B cell (primary cell): ENCODE results near the gene SPEN. TPM values are rescaled to one million over a fixed set of nuclear protein-coding genes. Genes with fewer than 3 reads are reported as not detected.
"Not testable (repeated sequence)": the region's sequence is repeated elsewhere in the genome, so short reads cannot be mapped to it uniquely, and the experiment has no call there.

Experiments
- ATAC-seq: fragments of 200-7000 bp; cut with Tn5 transposase; one replicate; pipeline ENCODE4 v1.10.0; 2021; ENCODE audit warnings: low read depth, mild to moderate bottlenecking, moderate number of reproducible peaks, moderate library complexity
- CTCF ChIA-PET: fragments of 350-600 bp; sonication (Branson Sonifier 250); formaldehyde crosslinking; loops from one replicate; lab custom pipeline; 2021; ENCODE audit warnings: antibody characterized with exemption, inconsistent platforms; lab: Charles Lee
- POLR2A ChIA-PET: fragments of 350-600 bp; sonication (Branson Sonifier 250); formaldehyde crosslinking; loops from one replicate; lab custom pipeline; 2021; ENCODE audit warnings: antibody characterized with exemption; lab: Charles Lee
- DNase-seq: peaks from one replicate; pipeline ENCODE4 v3.0.0; 2013
- H2AFZ ChIP-seq: 2 replicates; pipeline ENCODE4 v1.6.1; 2012; ENCODE audit warnings: mild to moderate bottlenecking, low read depth, low read length; ENCODE audit not compliant: insufficient read depth, poor library complexity, severe bottlenecking
- H3K27ac ChIP-seq, 2 donors: 1 replicate in 1 of 2; 2 replicates in 1 of 2; pipeline ENCODE4 v1.5.1; 2012 to 2013; ENCODE audit warnings: low read length in 2 of 2, mild to moderate bottlenecking in 2 of 2, moderate library complexity in 1 of 2
- H3K27me3 ChIP-seq, 4 experiments: fragments of 200-600 bp in 1 of 4; sonication (generic) in 1 of 4; replicated peaks in 1 of 4; 1 replicate in 2 of 4; 2 replicates in 2 of 4; pipeline versions ENCODE4 v1.6.1 to v1.7.0; 2013 to 2016; ENCODE audit warnings: low read length in 3 of 4, mild to moderate bottlenecking in 2 of 4, mixed read lengths in 1 of 4, moderate library complexity in 1 of 4; ENCODE audit not compliant: insufficient read depth in 4 of 4, control insufficient read depth in 3 of 4; ENCODE audit errors: control extremely low read depth in 1 of 4
- H3K36me3 ChIP-seq, 2 experiments: replicated peaks in 1 of 2; 1 replicate in 1 of 2; 2 replicates in 1 of 2; pipeline versions ENCODE4 v1.6.1 to v1.7.1; 2013; ENCODE audit warnings: low read length in 1 of 2; ENCODE audit not compliant: insufficient read depth in 2 of 2, control insufficient read depth in 1 of 2; ENCODE audit errors: control extremely low read depth in 1 of 2, extremely low read depth in 1 of 2
- H3K4me1 ChIP-seq, 2 donors: fragments of 200-600 bp in 1 of 2; sonication (generic) in 1 of 2; 1 replicate in 1 of 2; 2 replicates in 1 of 2; pipeline versions ENCODE4 v1.5.1 to v1.6.1; 2013 to 2017; ENCODE audit warnings: low read length in 2 of 2; ENCODE audit not compliant: control insufficient read depth in 2 of 2, insufficient read depth in 2 of 2
- H3K4me2 ChIP-seq: replicated peaks from 2 replicates; pipeline ENCODE3; 2012; ENCODE audit warnings: mild to moderate bottlenecking, low read depth, low read length; ENCODE audit not compliant: poor library complexity, severe bottlenecking
- H3K4me3 ChIP-seq, 5 experiments: fragments of 200-600 bp in 1 of 5; sonication (generic) in 1 of 5; 1 replicate in 3 of 5; 2 replicates in 2 of 5; pipeline versions ENCODE4 v1.5.1 to v1.7.0; 2011 to 2016; ENCODE audit warnings: low read length in 4 of 5, mild to moderate bottlenecking in 4 of 5, low read depth in 2 of 5, control low read depth in 1 of 5, moderate library complexity in 1 of 5; ENCODE audit not compliant: insufficient read depth in 1 of 5; ENCODE audit errors: control extremely low read depth in 1 of 5, extremely low read depth in 1 of 5
- H3K79me2 ChIP-seq: fragments of 200-600 bp; sonication (generic); one replicate; pipeline ENCODE4 v1.6.0; 2016; ENCODE audit warnings: low read length; ENCODE audit not compliant: control insufficient read depth, insufficient read depth
- H3K9ac ChIP-seq: fragments of 200-600 bp; sonication (generic); 2 replicates; pipeline ENCODE4 v1.6.1; 2017; ENCODE audit warnings: mild to moderate bottlenecking, low read length, moderate library complexity
- H3K9me3 ChIP-seq, 3 donors: one replicate each; pipeline versions ENCODE4 v1.6.1 to v1.7.1; 2013; ENCODE audit warnings: low read length in 2 of 3; ENCODE audit not compliant: control insufficient read depth in 2 of 3, insufficient read depth in 1 of 3; ENCODE audit errors: control extremely low read depth in 1 of 3
- H4K20me1 ChIP-seq: 2 replicates; pipeline ENCODE4 v1.6.0; 2012; ENCODE audit warnings: mild to moderate bottlenecking, low read length; ENCODE audit not compliant: insufficient read depth, control insufficient read depth, poor library complexity, severe bottlenecking
- H3K27ac Mint-ChIP-seq: one replicate; pipeline ENCODE4 v1.8.0; 2021; ENCODE audit warnings: mixed read lengths
- H3K27me3 Mint-ChIP-seq: one replicate; pipeline ENCODE4 v1.8.0; 2021; ENCODE audit warnings: mixed read lengths
- H3K4me1 Mint-ChIP-seq: one replicate; pipeline ENCODE4 v1.8.0; 2021; ENCODE audit warnings: mixed read lengths
- H3K4me3 Mint-ChIP-seq: one replicate; pipeline ENCODE4 v1.8.0; 2021; ENCODE audit warnings: mixed read lengths
- H3K9me3 Mint-ChIP-seq: one replicate; pipeline ENCODE4 v1.8.0; 2022; ENCODE audit warnings: mixed read lengths; ENCODE audit not compliant: insufficient read depth
- CTCF ChIP-seq: fragments of 200-600 bp; IDR thresholded peaks from one replicate; pipeline ENCODE4 v1.8.0; 2022; ENCODE audit warnings: antibody characterized with exemption, mild to moderate bottlenecking
- EZH2 ChIP-seq: IDR thresholded peaks from 2 replicates; pipeline ENCODE4 v1.6.1; 2012; ENCODE audit warnings: borderline replicate concordance, low read depth, mild to moderate bottlenecking, moderate library complexity, low read length; ENCODE audit not compliant: insufficient read depth, poor library complexity, severe bottlenecking
- WGBS: methylation state at CpG from one replicate; pipeline ENCODE4 v1.1.5; 2013; ENCODE audit warnings: missing lambda C conversion rate; ENCODE audit not compliant: insufficient coverage; 5-methylcytosine and 5-hydroxymethylcytosine counted together
- intact Hi-C: fragments of 100-400 bp; cut with micrococcal nuclease; formaldehyde crosslinking; loops from one replicate; pipeline ENCODE4 v1.10.0; 2022
- polyA plus RNA-seq: library from polyadenylated mRNA; depleted of rRNA; stranded (reverse); fragments of >200 nt; gene quantifications from 2 replicates; pipeline ENCODE4 v1.2.3, GENCODE V29; 2012
- total RNA-seq, 2 donors: library from RNA; stranded (reverse); fragments of 120-200 nt in 1 of 2; gene quantifications; 1 replicate in 1 of 2; 2 replicates in 1 of 2; pipeline versions ENCODE4 v1.2.3 to v1.2.4, GENCODE V29; 2013 to 2022

SPEN gene
- total and polyA plus RNA-seq, 2 donors (not counting 1 experiment from before 2014, with no cell fraction given), result 29.1 to 126 TPM

- H4K20me1 ChIP-seq, H3K9ac ChIP-seq, H3K27ac ChIP-seq, H3K27ac Mint-ChIP-seq, intact Hi-C loops, H3K4me3 Mint-ChIP-seq, H3K27me3 ChIP-seq, H3K9me3 ChIP-seq, H3K9me3 Mint-ChIP-seq, DNase-seq, H2AFZ ChIP-seq, ATAC-seq, H3K36me3 ChIP-seq, H3K27me3 Mint-ChIP-seq: not testable (repeated sequence)
- peak overlapping the region in 1 of 5 experiments; percentile 26 for H3K4me3 ChIP-seq
- H3K4me2 ChIP-seq, result peak overlapping the region; percentile 75
- peaks cover 27% of the 10 kb centered on the region for H3K79me2 ChIP-seq
- peaks cover 38 to 47% of the 10 kb centered on the region in 2 donors for H3K4me1 ChIP-seq
- H3K4me1 Mint-ChIP-seq, result peaks cover 49% of the 10 kb centered on the region
- 94% methylated on average over 5 of the region's 14 CpGs for WGBS
- CTCF ChIA-PET, result interaction anchor here (0.7 to 6.1 kb wide), 3 partner anchors 12 to 133 kb away, joined by 4 to 55 read pairs (median 5); no protein-coding TSS in a partner anchor
- POLR2A ChIA-PET, result interaction anchor here (0.6 to 1.2 kb wide), 2 partner anchors 18 to 176 kb away, joined by 3 to 7 read pairs; partner anchors contain the start of gene SPEN
Observed at GRCh38 chr1:15828931-15829330, 18.6 kb upstream of the SPEN start.

- H3K4me1 Mint-ChIP-seq, result peaks cover 51% of the 10 kb centered on the region
- H3K9me3 Mint-ChIP-seq, result no peaks in the 10 kb centered on the region
- Histone ChIP-seq H4K20me1 (no peaks in the 10 kb centered on the region), H3K27ac (peak overlapping the region; percentile 46 to 54), H2AFZ (peak overlapping the region; percentile 22), H3K79me2 (peaks cover 27% of the 10 kb centered on the region), H3K9ac (peak overlapping the region; percentile 36), H3K36me3 (no peaks in the 10 kb centered on the region), H3K9me3 (no peaks in the 10 kb centered on the region), H3K4me1 (peaks cover 38 to 47% of the 10 kb centered on the region in 2 donors), H3K4me3 (peak overlapping the region in 3 of 5 experiments; percentile 26 to 59 (median 32)), H3K4me2 (peak overlapping the region; percentile 75), H3K27me3 (no peaks in the 10 kb centered on the region)
- ChIA-PET CTCF (interaction anchor here (1.0 to 6.1 kb wide), 3 partner anchors 9 to 17 kb away, joined by 3 to 55 read pairs (median 4); no protein-coding TSS in a partner anchor), POLR2A (interaction anchor here (0.6 to 1.2 kb wide), 4 partner anchors 16 to 28 kb away, joined by 3 to 6 read pairs (median 4); partner anchors contain the start of gene SPEN)
- ATAC-seq (no peak), DNase-seq (no peak)
- TF ChIP-seq CTCF (peak; percentile 18), EZH2 (no peak)
- no peaks in the 10 kb centered on the region for H3K27me3 Mint-ChIP-seq
- peak overlapping the region; percentile 89 for H3K27ac Mint-ChIP-seq
- intact Hi-C loops, result loop anchor here (2.0 kb wide), 1 partner anchor 15 kb away; no protein-coding TSS in a partner anchor
- peak overlapping the region; percentile 83 for H3K4me3 Mint-ChIP-seq
- no CpG with 5 or more reads among the region's 1 CpG for WGBS
Observed at GRCh38 chr1:15830258-15830657, 17.2 kb upstream of the SPEN start.
